Kidney epithelial cell (primary cell): ENCODE results near the gene ARHGAP4. TPM values are rescaled to one million over a fixed set of nuclear protein-coding genes. Genes with fewer than 3 reads are reported as not detected.

ENCODE experiments used
- DNase-seq: peaks from one replicate; pipeline ENCODE4 v3.0.0-alpha.2; 2010; ENCODE audit warnings: low read depth
- H3K27me3 ChIP-seq: 2 replicates; pipeline ENCODE4 v1.6.0; 2011; ENCODE audit warnings: low read length; ENCODE audit not compliant: control insufficient read depth, insufficient read depth
- H3K36me3 ChIP-seq: 2 replicates; pipeline ENCODE4 v1.5.1; 2011; ENCODE audit warnings: low read length; ENCODE audit not compliant: control insufficient read depth, insufficient read depth
- H3K4me3 ChIP-seq: 2 replicates; pipeline ENCODE4 v1.5.1; 2011; ENCODE audit warnings: low read depth, mild to moderate bottlenecking, control low read depth, low read length
- total RNA-seq: library from RNA; depleted of rRNA; stranded (reverse); fragments of >200 nt; gene quantifications from 2 replicates; pipeline ENCODE4 v1.2.3, GENCODE V29; 2015
- TF ChIP-seq, protein P1 (sequence below): IDR thresholded peaks from 2 replicates; pipeline ENCODE4 v1.5.1; 2011; ENCODE audit warnings: mild to moderate bottlenecking, moderate library complexity, low read length, control low read depth, inconsistent platforms; ENCODE audit not compliant: insufficient read depth, poor library complexity, severe bottlenecking

ARHGAP4 gene
- total RNA-seq, 1 donor from 2014 or later, result 12.7 TPM

DNA sequence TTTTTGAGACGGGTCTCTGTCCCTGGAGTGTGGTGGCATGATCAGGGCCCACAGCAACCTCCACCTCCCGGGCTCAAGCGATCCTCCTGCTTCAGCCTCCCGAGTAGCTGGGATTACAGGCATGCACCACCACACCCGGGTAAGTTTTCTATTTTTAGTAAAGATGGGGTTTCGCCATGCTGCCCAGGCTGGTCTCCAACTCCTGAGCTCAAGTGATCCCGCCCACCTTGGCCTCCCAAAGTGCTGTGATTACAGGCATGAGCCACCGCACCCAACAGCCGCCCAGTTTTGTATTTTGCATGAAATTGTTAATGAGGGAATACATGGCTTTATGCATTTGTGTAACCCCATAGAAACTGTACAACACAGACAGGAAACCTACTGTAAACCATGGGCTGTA, 2.8 kb upstream of the ARHGAP4 start:
- H3K36me3 ChIP-seq, result no peaks in the 10 kb centered on the region
- no peak for DNase-seq
- TF ChIP-seq, protein P1, sequence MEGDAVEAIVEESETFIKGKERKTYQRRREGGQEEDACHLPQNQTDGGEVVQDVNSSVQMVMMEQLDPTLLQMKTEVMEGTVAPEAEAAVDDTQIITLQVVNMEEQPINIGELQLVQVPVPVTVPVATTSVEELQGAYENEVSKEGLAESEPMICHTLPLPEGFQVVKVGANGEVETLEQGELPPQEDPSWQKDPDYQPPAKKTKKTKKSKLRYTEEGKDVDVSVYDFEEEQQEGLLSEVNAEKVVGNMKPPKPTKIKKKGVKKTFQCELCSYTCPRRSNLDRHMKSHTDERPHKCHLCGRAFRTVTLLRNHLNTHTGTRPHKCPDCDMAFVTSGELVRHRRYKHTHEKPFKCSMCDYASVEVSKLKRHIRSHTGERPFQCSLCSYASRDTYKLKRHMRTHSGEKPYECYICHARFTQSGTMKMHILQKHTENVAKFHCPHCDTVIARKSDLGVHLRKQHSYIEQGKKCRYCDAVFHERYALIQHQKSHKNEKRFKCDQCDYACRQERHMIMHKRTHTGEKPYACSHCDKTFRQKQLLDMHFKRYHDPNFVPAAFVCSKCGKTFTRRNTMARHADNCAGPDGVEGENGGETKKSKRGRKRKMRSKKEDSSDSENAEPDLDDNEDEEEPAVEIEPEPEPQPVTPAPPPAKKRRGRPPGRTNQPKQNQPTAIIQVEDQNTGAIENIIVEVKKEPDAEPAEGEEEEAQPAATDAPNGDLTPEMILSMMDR, result no peak
- no peaks in the 10 kb centered on the region for H3K27me3 ChIP-seq
- peak overlapping the region; percentile 18 for H3K4me3 ChIP-seq

GRCh38 chrX:153927922-153928760, 2.1 kb upstream of the ARHGAP4 start:
- Histone ChIP-seq H3K4me3 (peak overlapping the region; percentile 48), H3K36me3 (no peaks in the 10 kb centered on the region), H3K27me3 (no peaks in the 10 kb centered on the region)
- peak; percentile 91 for DNase-seq
- TF ChIP-seq, protein P1, result peak; percentile 16

GRCh38 chrX:153927672-153927921, 1.5 kb upstream of the ARHGAP4 start:
- no peaks in the 10 kb centered on the region for H3K36me3 ChIP-seq
- TF ChIP-seq, protein P1, result no peak
- H3K27me3 ChIP-seq, result no peaks in the 10 kb centered on the region
- H3K4me3 ChIP-seq, result peak overlapping the region; percentile 48
- DNase-seq, result no peak

DNA sequence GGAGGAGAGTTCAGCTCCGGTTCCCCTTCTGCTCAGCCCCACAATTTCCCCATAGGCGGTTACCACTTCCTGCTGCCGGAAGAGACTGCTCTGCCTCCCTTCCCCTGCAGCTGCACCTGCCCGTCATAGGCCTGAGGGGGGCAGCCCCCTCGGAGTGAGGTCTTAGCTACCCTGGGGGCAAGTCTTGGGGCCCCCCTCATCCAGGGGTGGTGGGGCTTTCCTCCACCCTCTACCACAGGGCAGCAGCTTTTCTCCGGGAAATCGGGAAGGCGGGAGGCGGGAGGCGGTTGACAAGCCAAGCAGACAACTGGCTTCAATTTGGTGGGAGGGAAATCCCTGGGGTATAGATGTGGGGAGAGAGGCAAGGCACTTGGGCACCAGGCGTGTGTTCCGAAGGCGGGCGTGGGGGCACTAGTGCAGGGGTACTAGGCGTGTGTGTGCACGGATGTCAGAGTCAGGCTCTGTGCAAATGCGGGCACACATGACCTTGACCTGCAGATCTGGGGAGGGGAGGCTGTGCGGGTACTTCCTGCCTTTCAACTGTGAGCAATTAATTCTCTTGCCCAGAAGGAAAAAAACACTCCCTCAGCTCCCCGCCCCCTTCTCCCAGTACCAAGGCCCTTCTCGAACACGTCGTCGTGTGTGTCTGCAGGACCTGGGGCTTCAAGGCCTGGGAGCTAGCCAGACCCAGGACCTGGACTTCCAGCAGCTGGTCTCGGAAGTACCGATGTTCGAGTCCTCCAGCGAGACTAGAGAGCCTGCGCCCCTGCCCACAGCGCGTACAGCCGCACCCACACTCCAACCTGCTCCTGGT, 1.0 kb upstream of the ARHGAP4 start:
- no peak for DNase-seq
- H3K4me3 ChIP-seq, result peak overlapping the region; percentile 48
- TF ChIP-seq, protein P1, result no peak
- H3K36me3 ChIP-seq, result no peaks in the 10 kb centered on the region
- no peaks in the 10 kb centered on the region for H3K27me3 ChIP-seq

- H3K4me3 ChIP-seq, result peak overlapping the region; percentile 9
- TF ChIP-seq, protein P1, result no peak
- no peak for DNase-seq
- no peaks in the 10 kb centered on the region for H3K36me3 ChIP-seq
- H3K27me3 ChIP-seq, result no peaks in the 10 kb centered on the region
Observed at GRCh38 chrX:153926552-153926857, 441 bp upstream of the ARHGAP4 start.

DNA sequence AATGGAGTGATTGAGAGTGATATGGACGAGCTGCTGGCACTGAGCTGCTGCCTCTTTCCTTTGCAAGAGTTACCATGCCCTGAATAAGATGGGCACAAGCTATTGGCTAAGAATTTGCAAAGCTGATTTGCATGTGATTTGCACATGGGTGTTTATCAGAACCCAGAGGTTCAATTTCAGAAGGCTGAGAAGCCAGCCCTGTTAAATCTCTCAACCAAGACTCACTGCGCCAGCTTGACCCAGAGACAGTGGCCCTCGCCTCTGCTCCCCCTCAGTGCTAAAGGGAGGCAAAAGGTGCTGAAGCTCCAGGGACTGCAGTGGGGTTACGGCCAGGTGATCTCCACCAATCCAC, 701 bp downstream of the ARHGAP4 start:
- Histone ChIP-seq H3K27me3 (no peaks in the 10 kb centered on the region), H3K4me3 (no peak overlapping the region), H3K36me3 (no peaks in the 10 kb centered on the region)
- no peak for DNase-seq
- TF ChIP-seq, protein P1, result no peak
